Liver (tissue), 9 donors: ENCODE data around the gene OVCH1. TPM values are rescaled to one million over a fixed set of nuclear protein-coding genes. Genes with fewer than 3 reads are reported as not detected.

Experiments used
- DNase-seq: peaks from one replicate; pipeline ENCODE4 v3.0.0-alpha.2; 2017; ENCODE audit warnings: low spot score
- H3K27ac ChIP-seq, 2 donors: one replicate each; pipeline ENCODE4 v1.7.0; 2013; ENCODE audit warnings: inconsistent platforms in 2 of 2, low read length in 2 of 2, control low read depth in 1 of 2, low read depth in 1 of 2, mild to moderate bottlenecking in 1 of 2
- H3K27me3 ChIP-seq, 4 donors: one replicate each; pipeline versions ENCODE4 v1.6.1 to v1.7.0; 2013; ENCODE audit warnings: low read length in 3 of 4, inconsistent platforms in 1 of 4, mild to moderate bottlenecking in 1 of 4, moderate library complexity in 1 of 4; ENCODE audit not compliant: control insufficient read depth in 4 of 4, insufficient read depth in 4 of 4
- H3K36me3 ChIP-seq, 4 donors: one replicate each; pipeline versions ENCODE4 v1.6.1 to v1.7.0; 2013; ENCODE audit warnings: low read length in 3 of 4, mild to moderate bottlenecking in 3 of 4, low read depth in 1 of 4, moderate library complexity in 1 of 4; ENCODE audit not compliant: control insufficient read depth in 4 of 4, insufficient read depth in 3 of 4
- H3K4me1 ChIP-seq, 4 donors: one replicate each; pipeline versions ENCODE4 v1.6.1 to v1.7.0; 2013; ENCODE audit warnings: low read length in 3 of 4, mild to moderate bottlenecking in 3 of 4, moderate library complexity in 1 of 4; ENCODE audit not compliant: control insufficient read depth in 4 of 4, insufficient read depth in 4 of 4
- H3K4me3 ChIP-seq, 3 donors: one replicate each; pipeline versions ENCODE4 v1.6.1 to v1.7.0; 2013; ENCODE audit warnings: low read length in 3 of 3, control low read depth in 1 of 3, low read depth in 1 of 3, mild to moderate bottlenecking in 1 of 3
- H3K9ac ChIP-seq, 2 donors: one replicate each; pipeline ENCODE4 v1.7.0; 2013; ENCODE audit warnings: low read length in 2 of 2, mild to moderate bottlenecking in 2 of 2, moderate library complexity in 2 of 2, control low read depth in 1 of 2, low read depth in 1 of 2
- H3K9me3 ChIP-seq, 4 donors: one replicate each; pipeline versions ENCODE4 v1.6.1 to v1.7.0; 2013; ENCODE audit warnings: low read length in 3 of 4; ENCODE audit not compliant: control insufficient read depth in 4 of 4
- EGR1 ChIP-seq, 2 donors: IDR thresholded peaks; 2 replicates each; pipeline ENCODE4 v1.6.1; 2016 to 2018; ENCODE audit warnings: antibody characterized with exemption in 2 of 2, low read depth in 2 of 2
- FOXA1 ChIP-seq: IDR thresholded peaks from 2 replicates; pipeline ENCODE4 v1.6.1; 2016; ENCODE audit warnings: antibody characterized with exemption
- FOXA2 ChIP-seq: IDR thresholded peaks from 2 replicates; pipeline ENCODE4 v1.6.1; 2016; ENCODE audit warnings: antibody characterized with exemption
- GABPA ChIP-seq, 2 donors: IDR thresholded peaks in 1 of 2; conservative IDR thresholded peaks in 1 of 2; 2 replicates each; pipeline ENCODE4 v1.6.1; 2016; ENCODE audit warnings: antibody characterized with exemption in 2 of 2, mild to moderate bottlenecking in 1 of 2, moderate library complexity in 1 of 2
- HNF4A ChIP-seq, 2 donors: conservative IDR thresholded peaks; 2 replicates each; pipeline ENCODE4 v1.6.1; 2016; ENCODE audit warnings: antibody characterized with exemption in 2 of 2, mild to moderate bottlenecking in 2 of 2
- HNF4G ChIP-seq: IDR thresholded peaks from 2 replicates; pipeline ENCODE4 v1.6.1; 2016; ENCODE audit warnings: antibody characterized with exemption
- JUND ChIP-seq, 2 donors: IDR thresholded peaks; 2 replicates each; pipeline ENCODE4 v1.6.1; 2016; ENCODE audit warnings: antibody characterized with exemption in 2 of 2
- NR2F2 ChIP-seq: IDR thresholded peaks from 2 replicates; pipeline ENCODE4 v1.6.1; 2016; ENCODE audit warnings: antibody characterized with exemption
- RAD21 ChIP-seq, 2 donors: IDR thresholded peaks; 2 replicates each; pipeline ENCODE4 v1.6.1; 2016; ENCODE audit warnings: antibody characterized with exemption in 2 of 2, mild to moderate bottlenecking in 2 of 2
- RXRA ChIP-seq, 2 donors: IDR thresholded peaks; 2 replicates each; pipeline ENCODE4 v1.6.1; 2017 to 2018; ENCODE audit warnings: antibody characterized with exemption in 2 of 2, mild to moderate bottlenecking in 1 of 2
- SP1 ChIP-seq: IDR thresholded peaks from 2 replicates; pipeline ENCODE4 v1.6.1; 2018; ENCODE audit warnings: antibody characterized with exemption, mild to moderate bottlenecking
- TAF1 ChIP-seq: conservative IDR thresholded peaks from 2 replicates; pipeline ENCODE4 v1.6.1; 2016; ENCODE audit warnings: antibody characterized with exemption, mild to moderate bottlenecking
- YY1 ChIP-seq: IDR thresholded peaks from 2 replicates; pipeline ENCODE4 v1.6.1; 2016; ENCODE audit warnings: antibody characterized with exemption, mild to moderate bottlenecking
- WGBS: extraction: QIAGEN DNeasy Blood & Tissue Kit; methylation state at CpG from one replicate; pipeline ENCODE4 v1.1.7; 2013; 5-methylcytosine and 5-hydroxymethylcytosine counted together
- polyA plus RNA-seq, 2 donors: library from polyadenylated mRNA; stranded (reverse) in 1 of 2; unstranded in 1 of 2; fragments of 200-250 nt in 1 of 2; fragments of >200 nt in 1 of 2; fragmentation: Nextera tagmentation in 1 of 2; extraction: Ambion mirVana in 1 of 2; gene quantifications; one replicate each; pipeline versions ENCODE4 v1.2.1 to v1.2.3, GENCODE V29; 2013 to 2015
- total RNA-seq, 2 donors: library from RNA; depleted of rRNA; stranded (reverse); fragments of >200 nt; gene quantifications; one replicate each; pipeline ENCODE4 v1.2.3, GENCODE V29; 2014
- TF ChIP-seq, protein P1 (sequence below): IDR thresholded peaks from 2 replicates; pipeline ENCODE4 v1.6.1; 2016; ENCODE audit warnings: antibody characterized with exemption, mild to moderate bottlenecking
- TF ChIP-seq, protein P2 (sequence below): IDR thresholded peaks from 2 replicates; pipeline ENCODE4 v1.6.1; 2016; ENCODE audit warnings: antibody characterized with exemption
- TF ChIP-seq, protein P3 (sequence below): IDR thresholded peaks from 2 replicates; pipeline ENCODE4 v1.6.1; 2016; ENCODE audit warnings: antibody characterized with exemption
- TF ChIP-seq, protein P4 (sequence below): fragments of 150-350 bp; IDR thresholded peaks from 2 replicates; pipeline ENCODE4 v1.5.1; 2017; ENCODE audit warnings: improper control_type of control experiment, low read depth, low read length; ENCODE audit not compliant: missing input control
- donor health status: healthy.
- donor health status: healthy.
- donor health status: healthy.
- donor health status: healthy.
- donor health status: healthy.

OVCH1 gene
- total and polyA plus RNA-seq, 4 donors, result 0.08 TPM; not detected in 3

DNA sequence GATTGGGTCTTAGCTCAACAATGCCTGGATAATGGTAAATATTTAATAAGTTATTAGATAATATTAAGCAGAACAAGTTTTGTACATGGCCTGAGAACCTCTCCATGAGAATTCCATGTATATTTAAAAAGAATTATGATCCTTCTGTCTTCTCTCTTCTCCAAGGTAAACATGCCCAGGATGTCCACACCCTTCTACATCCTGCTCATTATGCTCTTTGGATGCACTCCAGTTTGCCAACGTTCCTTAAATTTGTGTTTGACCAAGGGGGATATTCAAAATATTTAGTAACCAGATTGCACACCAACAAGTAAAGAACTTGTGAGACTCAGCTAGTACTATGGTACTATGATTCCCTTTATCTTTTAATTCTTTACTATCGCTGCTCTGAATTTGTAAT is 71.8 kb downstream of the OVCH1 start:
- Histone ChIP-seq H3K4me1 (peaks cover 0 to 2% (median 0%) of the 10 kb centered on the region in 4 donors), H3K9ac (no peak overlapping the region), H3K27me3 (no peaks in the 10 kb centered on the region), H3K9me3 (no peaks in the 10 kb centered on the region), H3K27ac (no peak overlapping the region), H3K4me3 (no peak overlapping the region), H3K36me3 (no peaks in the 10 kb centered on the region)
- TF ChIP-seq, protein P1, sequence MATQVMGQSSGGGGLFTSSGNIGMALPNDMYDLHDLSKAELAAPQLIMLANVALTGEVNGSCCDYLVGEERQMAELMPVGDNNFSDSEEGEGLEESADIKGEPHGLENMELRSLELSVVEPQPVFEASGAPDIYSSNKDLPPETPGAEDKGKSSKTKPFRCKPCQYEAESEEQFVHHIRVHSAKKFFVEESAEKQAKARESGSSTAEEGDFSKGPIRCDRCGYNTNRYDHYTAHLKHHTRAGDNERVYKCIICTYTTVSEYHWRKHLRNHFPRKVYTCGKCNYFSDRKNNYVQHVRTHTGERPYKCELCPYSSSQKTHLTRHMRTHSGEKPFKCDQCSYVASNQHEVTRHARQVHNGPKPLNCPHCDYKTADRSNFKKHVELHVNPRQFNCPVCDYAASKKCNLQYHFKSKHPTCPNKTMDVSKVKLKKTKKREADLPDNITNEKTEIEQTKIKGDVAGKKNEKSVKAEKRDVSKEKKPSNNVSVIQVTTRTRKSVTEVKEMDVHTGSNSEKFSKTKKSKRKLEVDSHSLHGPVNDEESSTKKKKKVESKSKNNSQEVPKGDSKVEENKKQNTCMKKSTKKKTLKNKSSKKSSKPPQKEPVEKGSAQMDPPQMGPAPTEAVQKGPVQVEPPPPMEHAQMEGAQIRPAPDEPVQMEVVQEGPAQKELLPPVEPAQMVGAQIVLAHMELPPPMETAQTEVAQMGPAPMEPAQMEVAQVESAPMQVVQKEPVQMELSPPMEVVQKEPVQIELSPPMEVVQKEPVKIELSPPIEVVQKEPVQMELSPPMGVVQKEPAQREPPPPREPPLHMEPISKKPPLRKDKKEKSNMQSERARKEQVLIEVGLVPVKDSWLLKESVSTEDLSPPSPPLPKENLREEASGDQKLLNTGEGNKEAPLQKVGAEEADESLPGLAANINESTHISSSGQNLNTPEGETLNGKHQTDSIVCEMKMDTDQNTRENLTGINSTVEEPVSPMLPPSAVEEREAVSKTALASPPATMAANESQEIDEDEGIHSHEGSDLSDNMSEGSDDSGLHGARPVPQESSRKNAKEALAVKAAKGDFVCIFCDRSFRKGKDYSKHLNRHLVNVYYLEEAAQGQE, result no peak
- TF ChIP-seq GABPA (IDR thresholded peaks at IDR 0.05 in 1 of 2, conservative IDR thresholded peaks at IDR 0.05 in 1 of 2) (no peak), YY1 (no peak), FOXA1 (no peak), NR2F2 (no peak), TAF1 (no peak), RXRA (IDR thresholded peaks at IDR 0.05) (no peak), JUND (IDR thresholded peaks at IDR 0.05) (no peak), HNF4G (no peak)
- TF ChIP-seq, protein P2, sequence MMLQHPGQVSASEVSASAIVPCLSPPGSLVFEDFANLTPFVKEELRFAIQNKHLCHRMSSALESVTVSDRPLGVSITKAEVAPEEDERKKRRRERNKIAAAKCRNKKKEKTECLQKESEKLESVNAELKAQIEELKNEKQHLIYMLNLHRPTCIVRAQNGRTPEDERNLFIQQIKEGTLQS, result no peak
- TF ChIP-seq, protein P3, sequence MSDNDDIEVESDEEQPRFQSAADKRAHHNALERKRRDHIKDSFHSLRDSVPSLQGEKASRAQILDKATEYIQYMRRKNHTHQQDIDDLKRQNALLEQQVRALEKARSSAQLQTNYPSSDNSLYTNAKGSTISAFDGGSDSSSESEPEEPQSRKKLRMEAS, result no peak
- TF ChIP-seq, protein P4, sequence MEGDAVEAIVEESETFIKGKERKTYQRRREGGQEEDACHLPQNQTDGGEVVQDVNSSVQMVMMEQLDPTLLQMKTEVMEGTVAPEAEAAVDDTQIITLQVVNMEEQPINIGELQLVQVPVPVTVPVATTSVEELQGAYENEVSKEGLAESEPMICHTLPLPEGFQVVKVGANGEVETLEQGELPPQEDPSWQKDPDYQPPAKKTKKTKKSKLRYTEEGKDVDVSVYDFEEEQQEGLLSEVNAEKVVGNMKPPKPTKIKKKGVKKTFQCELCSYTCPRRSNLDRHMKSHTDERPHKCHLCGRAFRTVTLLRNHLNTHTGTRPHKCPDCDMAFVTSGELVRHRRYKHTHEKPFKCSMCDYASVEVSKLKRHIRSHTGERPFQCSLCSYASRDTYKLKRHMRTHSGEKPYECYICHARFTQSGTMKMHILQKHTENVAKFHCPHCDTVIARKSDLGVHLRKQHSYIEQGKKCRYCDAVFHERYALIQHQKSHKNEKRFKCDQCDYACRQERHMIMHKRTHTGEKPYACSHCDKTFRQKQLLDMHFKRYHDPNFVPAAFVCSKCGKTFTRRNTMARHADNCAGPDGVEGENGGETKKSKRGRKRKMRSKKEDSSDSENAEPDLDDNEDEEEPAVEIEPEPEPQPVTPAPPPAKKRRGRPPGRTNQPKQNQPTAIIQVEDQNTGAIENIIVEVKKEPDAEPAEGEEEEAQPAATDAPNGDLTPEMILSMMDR, result no peak
- 66% methylated on average over 2 of the region's 2 CpGs for WGBS
- no peak for DNase-seq

DNA sequence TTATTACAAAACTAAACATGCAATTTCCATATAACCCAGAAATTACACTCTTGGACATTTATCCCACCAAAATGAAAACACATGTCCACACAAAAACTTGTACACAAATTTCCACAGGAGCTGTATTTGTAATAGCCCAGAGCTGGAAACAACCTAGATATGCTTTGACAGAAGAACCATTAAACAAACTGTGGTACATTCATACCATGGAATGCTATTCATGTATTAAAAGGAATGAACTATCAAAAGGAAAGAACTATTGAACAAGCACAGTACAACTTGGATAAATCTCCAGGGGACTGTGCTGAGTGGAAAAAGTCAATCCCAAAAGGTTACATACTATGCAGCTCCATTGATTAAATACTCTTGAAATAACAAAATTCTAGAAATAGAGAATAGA is 80.7 kb downstream of the OVCH1 start:
- H3K27me3 ChIP-seq, result no peaks in the 10 kb centered on the region
- no peak for DNase-seq
- H3K4me1 ChIP-seq, result no peaks in the 10 kb centered on the region
- no peaks in the 10 kb centered on the region for H3K9me3 ChIP-seq
- H3K36me3 ChIP-seq, result no peaks in the 10 kb centered on the region
- no peak overlapping the region for H3K4me3 ChIP-seq
- H3K9ac ChIP-seq, result no peak overlapping the region
- no peak overlapping the region for H3K27ac ChIP-seq
- TF ChIP-seq, protein P1, result no peak
- TF ChIP-seq, protein P3, result no peak
- TF ChIP-seq, protein P4, result no peak
- TF ChIP-seq RAD21 (IDR thresholded peaks at IDR 0.05) (no peak), TAF1 (no peak), YY1 (no peak), FOXA2 (no peak), JUND (IDR thresholded peaks at IDR 0.05) (no peak), FOXA1 (no peak), NR2F2 (no peak), EGR1 (IDR thresholded peaks at IDR 0.05; ENCODE audit: low read depth in 2 of 2) (no peak), RXRA (IDR thresholded peaks at IDR 0.05) (no peak), HNF4G (no peak), SP1 (no peak), HNF4A (conservative IDR thresholded peaks at IDR 0.05) (no peak), GABPA (IDR thresholded peaks at IDR 0.05 in 1 of 2, conservative IDR thresholded peaks at IDR 0.05 in 1 of 2) (no peak)
- TF ChIP-seq, protein P2, result no peak
